TTC549 (cell line): Measurements from ENCODE around the gene CTAGE4.
"Not testable (repeated sequence)": the region's sequence is repeated elsewhere in the genome, so short reads cannot be mapped to it uniquely, and the experiment has no call there.

Experiments used
- FAIRE-seq: peaks from 2 replicates; lab custom pipeline; 2012; peaks lifted over from hg19 to GRCh38; lab: Jason Lieb, UNC

The CTAGE4 gene, protein sequence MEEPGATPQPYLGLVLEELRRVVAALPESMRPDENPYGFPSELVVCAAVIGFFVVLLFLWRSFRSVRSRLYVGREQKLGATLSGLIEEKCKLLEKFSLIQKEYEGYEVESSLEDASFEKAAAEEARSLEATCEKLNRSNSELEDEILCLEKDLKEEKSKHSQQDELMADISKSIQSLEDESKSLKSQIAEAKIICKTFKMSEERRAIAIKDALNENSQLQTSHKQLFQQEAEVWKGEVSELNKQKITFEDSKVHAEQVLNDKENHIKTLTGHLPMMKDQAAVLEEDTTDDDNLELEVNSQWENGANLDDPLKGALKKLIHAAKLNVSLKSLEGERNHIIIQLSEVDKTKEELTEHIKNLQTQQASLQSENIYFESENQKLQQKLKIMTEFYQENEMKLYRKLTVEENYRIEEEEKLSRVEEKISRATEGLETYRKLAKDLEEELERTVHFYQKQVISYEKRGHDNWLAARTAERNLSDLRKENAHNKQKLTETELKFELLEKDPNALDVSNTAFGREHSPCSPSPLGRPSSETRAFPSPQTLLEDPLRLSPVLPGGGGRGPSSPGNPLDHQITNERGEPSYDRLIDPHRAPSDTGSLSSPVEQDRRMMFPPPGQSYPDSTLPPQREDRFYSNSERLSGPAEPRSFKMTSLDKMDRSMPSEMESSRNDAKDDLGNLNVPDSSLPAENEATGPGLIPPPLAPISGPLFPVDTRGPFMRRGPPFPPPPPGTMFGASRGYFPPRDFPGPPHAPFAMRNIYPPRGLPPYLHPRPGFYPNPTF

DNA sequence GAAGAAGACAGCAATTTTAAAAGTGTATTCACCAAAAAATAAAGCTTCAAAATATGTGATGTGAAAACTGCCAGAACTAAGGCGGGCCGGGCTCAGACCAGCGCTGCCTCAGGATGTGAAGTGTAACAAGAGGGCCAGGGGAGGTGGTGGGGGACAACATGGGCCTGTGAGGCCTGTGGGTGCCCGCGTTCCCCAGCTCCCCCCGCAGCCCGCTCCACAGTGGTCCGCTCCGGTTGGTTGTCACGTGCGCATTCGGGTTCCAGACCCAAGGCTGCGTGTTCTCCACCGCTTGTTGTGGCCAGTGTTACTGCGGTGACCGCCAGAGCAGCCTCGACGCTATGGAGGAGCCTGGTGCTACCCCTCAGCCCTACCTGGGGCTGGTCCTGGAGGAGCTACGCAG is at the start of gene CTAGE4:
Gene CTAGE4 (plus strand): TSS at position 301 of the 400 bp plus-strand sequence. CDS start 38 bp downstream, at position 339.
- not testable (repeated sequence) for FAIRE-seq

DNA sequence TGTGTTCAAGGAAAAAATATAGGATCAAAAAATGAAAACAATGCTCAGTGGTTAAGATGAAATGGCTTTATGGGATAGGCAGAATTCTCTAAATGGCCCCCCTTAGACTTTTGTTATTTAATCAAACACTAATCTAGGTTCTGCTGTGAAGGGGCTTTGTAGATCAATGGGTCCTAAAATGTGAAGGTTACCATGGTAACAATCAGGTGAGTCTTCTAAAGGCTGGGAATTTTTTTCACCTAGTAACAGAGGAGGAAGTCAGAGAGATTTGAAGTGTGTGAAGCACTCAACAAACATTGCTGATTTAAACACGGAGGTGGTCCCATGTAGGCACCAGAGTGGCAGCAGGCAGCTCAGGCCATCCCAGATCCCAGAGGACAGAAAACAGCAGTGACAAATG is 49.1 kb upstream of the CTAGE4 start:
- no peak for FAIRE-seq

DNA sequence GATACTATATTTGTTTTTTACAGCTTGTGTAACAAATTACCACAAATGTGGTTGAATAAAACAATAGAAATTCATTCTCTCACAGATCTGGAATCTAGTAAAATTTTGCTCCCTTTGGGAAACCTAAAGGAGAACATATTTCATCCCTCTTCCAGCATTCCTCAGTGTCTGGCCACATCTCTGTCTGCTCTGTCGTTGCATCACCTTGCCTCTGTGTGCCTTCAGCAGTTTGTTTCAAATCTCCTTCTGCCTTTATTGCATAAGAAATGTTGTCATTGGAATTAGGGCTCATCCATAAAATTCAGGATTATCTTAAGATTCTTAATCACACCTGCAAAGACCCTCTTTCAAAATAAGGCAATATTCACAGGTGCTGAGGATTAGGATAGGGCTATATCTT is 45.8 kb upstream of the CTAGE4 start:
- no peak for FAIRE-seq

DNA sequence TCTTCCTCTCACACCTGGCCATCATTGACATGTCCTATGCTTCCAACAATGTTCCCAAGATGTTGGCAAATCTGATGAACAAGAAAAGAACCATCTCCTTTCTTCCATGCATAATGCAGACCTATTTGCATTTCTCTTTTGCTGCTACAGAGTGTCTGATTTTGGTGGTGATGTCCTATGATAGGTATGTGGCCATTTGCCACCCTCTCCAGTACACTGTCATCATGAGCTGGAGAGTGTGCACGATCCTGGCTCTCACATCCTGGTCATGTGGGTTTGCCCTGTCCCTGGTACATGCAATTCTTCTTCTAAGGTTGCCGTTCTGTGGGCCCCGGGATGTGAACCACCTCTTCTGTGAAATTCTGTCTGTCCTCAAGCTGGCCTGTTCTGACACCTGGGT is 41.1 kb upstream of the CTAGE4 start:
- FAIRE-seq, result no peak

DNA sequence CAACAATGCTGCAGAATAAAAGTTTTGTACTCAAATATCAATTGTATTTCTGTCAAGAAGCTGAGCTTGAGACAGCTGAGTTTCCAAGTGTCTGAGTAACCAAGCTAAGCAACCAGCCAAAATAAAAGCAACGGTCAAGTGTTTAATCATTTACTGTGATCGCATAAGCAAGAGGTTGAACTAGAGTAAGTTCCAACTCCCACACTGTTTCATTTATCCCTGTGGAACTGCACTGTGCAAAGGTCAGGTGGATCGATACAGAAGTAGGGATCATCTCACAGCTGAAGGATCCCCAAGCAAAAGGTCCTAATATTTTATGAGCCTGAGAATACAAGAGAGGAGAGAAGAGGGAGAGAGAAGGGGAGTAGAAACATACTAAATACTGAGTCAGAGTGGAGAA is 38.8 kb upstream of the CTAGE4 start:
- no peak for FAIRE-seq

DNA sequence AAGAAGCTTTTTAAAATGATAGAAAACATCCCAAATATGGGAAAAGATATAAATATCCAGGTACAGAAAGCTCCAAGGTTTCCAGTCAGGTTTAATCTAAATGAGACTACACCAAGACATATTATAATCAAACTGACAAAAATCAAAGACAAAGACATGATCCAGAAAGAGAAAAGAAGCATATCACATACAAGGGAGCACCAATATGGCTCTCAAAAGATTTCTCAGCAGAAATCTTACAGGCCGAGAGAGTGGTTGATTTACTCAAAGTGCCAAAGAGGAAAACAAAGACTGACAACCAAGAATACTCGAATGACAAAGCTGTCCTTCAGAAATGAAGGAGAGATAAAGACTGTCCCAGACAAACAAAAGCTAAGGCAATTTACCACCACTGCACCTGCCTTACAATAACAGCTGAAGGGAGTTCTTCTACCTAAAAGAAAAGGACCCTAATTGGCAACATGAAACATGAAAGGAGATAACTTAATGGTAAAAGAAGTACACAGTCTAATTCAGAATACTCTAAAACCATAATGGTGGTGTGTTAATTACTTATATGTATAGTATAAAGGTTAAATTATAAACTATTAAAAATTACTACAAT is 34.9 kb upstream of the CTAGE4 start:
- no peak for FAIRE-seq

DNA sequence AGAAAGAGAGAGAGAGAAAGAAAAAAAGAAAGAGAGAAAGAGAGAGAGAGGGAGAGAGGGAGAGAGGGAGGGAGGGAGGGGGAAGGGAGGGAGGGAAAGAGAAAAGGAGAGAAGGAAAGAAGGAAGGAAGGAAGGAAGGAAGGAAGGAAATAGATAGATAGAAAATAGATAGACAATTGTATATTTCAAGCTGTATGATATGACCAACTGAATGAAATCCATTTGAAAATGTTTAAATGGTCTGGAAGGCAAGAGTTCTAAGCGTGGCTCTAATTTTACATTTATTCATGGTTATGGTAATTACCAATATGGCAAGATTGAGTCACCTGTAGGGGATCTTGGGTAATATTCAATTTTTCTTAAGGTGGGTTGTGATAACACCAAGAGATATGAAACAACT is 24.4 kb upstream of the CTAGE4 start:
- FAIRE-seq, result no peak

DNA sequence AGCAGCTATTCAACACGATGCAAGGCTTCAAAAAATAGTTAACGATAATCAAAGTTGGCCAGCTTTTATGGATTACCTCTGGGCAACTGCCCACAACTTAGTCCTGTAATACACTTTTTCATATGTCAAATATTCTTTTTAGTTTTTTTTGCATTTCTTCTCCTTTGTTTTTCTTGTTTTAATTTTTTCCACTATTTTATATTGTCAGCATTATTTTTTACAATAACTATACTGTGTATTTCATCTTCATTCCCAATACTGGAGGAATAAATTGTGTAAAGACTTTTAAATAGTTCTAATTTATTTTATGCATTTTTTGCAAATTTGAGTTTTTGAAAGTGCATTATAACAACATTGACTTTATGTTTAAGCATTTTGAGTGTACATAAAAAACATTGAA is 18.5 kb upstream of the CTAGE4 start:
- FAIRE-seq, result no peak

DNA sequence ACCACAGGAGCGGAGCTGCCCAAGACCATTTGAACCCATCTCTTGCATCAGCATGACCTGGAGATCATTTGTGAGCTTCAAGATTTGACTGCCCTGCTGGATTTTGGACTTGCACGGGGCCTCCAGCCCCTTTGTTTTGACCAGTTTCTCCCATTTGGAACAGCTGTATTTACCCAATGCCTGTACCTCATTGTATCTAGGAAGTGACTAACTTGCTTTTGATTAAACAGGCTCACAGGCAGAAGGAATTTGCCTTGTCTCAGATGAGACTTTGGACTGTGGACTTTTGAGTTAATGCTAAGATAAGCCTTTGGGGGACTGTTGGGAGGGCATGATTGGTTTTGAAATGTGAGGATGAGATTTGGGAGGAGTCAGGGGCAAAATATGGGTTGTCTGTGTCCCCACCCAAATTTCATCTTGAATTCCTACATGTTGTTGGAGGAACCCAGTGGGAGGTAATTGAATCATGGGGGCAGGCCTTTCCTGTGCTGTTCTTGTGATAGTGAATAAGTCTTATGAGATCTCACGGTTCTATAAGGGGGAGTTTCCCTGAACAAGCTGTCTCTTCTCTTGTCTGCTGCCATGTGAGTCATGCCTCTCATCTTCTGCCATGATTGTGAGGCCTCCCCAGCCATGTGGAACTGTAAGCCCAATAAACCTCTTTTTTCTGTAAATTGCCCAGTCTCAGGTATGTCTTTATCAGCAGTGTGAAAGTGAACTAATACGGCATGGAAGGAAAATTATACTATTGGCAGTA is 11.5 kb upstream of the CTAGE4 start:
- FAIRE-seq, result not testable (repeated sequence)

DNA sequence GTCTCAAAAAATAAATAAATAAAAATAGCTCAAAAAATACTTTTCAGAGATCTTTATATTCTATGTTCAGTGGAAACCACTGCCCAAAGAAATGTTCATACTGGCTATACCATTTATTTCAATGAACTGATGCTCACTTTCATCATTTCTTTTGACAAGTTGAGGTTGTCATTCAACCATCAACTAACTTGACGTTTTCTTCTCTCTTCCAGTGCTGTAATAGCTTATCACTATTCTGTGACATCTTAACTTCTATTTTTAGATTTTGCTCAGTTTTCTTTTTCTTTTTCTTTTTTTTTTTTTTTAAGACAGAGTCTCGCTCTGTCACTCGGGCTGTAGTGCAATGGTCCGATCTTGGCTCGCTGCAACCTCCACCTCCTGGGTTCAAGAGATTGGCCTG is 8.7 kb upstream of the CTAGE4 start:
- FAIRE-seq, result no peak

DNA sequence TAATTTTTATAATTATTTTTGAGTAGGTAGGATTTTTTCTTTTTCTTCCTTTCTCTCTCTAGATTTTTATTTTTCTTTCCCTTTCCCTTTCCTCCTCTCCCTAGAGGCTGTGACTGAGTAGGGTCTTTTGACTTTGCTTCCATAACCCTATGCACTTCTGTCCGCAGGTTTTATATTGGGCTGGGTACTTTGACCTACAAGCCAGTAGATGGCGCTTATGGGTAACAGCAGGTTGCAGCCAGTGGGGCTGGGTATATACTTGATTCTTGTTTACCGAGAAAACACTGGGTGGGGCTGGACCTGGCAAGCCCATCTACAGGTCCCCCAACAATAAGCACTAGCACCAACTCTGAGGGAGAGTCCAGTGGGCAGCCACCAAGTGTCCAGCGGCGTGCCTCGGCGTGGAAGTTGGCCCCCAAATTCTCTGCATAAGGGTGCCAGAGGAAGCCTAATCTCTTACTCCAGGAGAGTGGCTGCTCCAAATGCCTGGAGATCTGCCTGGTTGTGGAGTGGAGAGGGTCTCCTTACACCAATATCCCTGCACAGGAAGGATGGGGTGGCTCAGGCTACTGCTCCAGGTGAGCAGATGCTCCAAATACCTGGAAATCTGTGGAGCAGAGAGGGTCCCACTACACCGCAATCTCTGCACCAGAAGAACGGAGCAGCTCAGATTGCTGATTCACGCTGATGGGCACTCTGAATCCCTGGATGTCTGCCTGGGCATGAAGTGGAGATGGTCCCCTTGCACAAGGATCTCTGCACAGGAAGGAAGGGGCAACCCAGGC is 4.7 kb upstream of the CTAGE4 start:
- not testable (repeated sequence) for FAIRE-seq

DNA sequence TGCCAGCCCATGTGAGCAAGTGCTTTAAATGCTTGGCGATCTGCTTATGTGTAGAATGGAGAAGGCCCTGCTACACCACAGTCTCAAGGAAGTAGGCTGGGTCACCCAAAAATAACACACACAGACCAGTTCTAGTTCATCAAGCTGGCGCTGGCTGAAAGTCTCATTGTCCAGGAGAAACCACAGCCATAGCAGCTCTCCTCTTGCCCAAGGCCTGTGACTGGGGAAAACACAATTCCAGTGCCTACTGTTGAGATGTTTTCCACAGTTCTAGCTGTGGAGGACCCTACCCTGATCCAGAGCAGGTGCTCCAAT is 4.1 kb upstream of the CTAGE4 start:
- not testable (repeated sequence) for FAIRE-seq

DNA sequence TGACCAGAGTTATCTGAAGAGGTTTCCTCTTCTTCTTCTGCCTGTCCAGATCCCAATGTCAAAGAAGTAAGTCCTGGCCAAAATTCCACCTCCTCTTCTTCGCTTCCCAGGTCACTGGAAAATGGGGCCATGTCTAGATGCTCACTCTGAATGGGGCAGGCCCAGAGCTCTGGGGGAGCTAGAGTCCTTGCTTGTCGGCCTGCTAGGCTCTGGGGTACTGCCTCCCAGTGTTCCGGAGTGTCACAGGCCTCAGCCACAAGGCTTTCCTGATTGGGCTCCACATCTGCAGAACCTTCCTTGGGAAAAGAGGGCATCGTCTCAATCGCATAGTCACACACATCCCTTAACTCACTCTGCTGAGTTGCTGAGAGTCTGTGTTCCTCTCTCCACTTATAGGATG is 4.6 kb downstream of the CTAGE4 start:
- not testable (repeated sequence) for FAIRE-seq

DNA sequence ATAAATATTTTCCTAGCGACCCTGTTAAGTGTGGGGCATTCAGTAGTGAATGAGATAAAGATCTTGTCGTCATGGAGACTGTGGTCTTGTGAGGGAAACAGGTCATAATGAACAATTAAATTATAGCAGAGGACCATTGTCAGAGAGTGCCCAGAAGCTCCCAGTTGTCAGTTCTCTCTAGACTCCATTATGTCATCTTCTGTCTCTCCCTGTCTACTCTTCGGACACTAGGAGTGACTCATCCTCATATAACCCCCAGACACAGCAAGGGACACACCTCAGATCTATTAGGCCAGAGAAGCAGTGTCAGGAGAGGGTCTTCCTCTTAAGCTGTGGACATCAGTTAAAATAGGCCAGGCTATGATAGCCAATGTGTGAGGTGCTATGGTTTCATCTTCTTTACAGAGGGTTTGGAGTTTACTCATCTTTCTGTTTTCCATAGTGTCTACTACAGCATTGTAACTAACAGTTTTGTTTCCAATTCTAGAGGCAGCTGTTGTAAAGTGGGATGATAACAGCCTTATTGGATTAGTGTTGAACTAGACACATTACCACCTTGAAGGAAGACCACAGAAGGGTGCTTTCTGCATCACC is 5.4 kb downstream of the CTAGE4 start:
- FAIRE-seq, result not testable (repeated sequence)

DNA sequence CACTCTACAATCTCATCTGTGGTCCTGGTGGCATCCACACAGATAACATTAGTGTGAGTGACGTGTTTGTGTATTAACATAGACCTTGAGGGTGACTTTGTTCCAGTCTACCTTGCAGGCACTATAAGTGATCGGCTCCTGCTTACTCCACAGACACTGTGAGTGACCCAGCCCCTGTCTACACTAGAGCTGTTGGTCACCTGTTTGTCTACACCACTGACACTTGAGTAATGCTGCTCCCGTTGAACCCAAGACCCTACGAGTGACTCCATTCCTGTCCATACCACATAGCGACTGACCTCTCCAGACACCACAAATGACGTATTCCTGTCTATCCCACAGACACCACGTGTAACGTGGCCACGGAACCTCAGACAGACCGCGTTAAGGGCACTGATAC is 10.5 kb downstream of the CTAGE4 start:
- not testable (repeated sequence) for FAIRE-seq

DNA sequence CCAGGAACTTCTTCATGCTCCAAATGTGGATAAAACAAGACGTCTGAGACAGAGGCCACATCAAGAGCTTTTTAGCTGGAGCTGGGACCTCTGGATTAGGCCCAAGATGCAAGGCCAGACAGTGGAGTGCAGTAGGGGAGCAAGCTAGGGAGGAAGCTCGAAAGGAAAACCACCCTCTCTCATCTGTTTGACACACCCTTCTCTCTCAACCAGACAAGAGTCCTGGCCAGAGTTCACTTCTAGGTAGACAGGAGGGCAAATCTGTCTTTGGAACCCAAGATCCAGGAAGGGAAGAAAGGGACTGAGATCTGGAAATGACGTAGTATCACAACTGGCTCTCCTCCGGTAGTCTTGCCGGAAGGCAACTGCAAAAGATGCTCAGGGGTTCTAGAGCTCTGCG is 11.2 kb downstream of the CTAGE4 start:
- FAIRE-seq, result not testable (repeated sequence)

DNA sequence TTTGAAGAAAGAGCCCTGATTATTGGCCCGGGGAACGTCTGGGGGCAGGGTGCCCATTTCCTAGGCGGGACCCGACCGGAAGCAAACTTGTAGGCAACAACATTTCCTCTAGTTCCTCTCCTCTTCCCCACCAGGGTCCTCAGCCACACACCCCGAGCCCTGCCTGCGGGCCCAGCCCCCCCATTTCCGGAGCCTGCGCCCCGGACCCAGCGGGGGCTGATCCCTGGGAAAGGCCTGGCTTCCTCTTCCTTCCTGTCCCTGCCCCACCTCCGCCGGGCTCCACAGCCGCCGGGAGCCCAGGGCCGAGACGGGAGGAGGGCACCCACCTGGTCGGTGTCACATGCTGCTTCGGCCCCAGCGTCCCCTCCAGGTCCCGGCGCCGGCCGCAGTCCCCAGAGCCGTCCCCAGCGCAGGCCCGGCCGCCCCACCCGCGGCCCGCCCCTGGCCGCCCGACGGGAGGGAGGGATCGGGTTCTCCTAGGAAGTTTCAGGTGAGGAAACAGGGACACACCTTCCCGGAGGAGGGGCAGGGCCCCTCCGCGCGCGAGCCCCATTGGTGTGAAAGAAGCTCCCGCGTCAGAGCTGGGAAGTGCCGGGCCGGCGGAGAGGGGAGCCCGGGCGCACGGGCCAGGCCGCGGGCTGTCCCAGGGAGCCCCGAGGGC is 12.1 kb downstream of the CTAGE4 start, which contains the start of gene ARHGEF35:
Gene ARHGEF35 (minus strand): TSS at position 622 of the 661 bp plus-strand sequence. CDS start 7,450 bp downstream, outside the sequence.
- not testable (repeated sequence) for FAIRE-seq

DNA sequence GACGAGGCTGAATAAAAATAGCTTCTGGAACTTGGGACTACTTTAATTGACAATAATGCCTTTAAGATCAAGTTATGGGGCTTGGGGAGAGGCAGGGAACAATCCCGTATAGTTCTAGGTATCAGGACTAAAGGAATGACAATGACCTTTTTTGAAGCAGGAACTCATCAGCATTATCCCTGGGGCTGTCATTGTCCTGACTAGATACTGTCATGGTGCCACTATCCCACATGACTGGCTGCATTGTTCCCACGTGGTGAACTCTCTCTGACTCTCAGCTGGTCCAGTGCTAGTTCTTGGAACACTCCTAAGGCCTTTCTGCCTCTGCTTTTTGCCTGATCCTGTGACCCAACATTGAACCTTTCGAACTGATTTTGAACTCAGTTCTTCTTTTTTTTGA is 15.7 kb downstream of the CTAGE4 start:
- FAIRE-seq, result not testable (repeated sequence)

DNA sequence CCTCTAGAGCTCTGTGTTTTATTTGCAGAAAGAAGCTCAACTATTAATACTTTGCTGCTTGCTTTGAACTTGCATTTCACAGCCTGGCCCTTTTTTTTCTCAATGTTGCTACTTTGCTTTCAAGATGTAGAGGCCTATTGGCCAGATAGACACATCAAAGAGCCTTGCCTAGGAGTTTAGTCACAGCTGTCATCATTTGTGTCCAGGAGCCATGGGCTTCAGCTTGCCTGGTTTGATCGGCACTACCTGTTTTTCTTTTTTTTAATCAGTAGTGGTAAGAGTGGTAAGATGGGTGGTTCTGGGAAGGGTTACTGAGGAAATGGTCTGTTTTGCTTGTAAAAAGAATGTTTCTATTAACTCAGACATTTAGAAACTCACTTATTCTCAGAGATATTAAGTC is 18.7 kb downstream of the CTAGE4 start:
- not testable (repeated sequence) for FAIRE-seq

DNA sequence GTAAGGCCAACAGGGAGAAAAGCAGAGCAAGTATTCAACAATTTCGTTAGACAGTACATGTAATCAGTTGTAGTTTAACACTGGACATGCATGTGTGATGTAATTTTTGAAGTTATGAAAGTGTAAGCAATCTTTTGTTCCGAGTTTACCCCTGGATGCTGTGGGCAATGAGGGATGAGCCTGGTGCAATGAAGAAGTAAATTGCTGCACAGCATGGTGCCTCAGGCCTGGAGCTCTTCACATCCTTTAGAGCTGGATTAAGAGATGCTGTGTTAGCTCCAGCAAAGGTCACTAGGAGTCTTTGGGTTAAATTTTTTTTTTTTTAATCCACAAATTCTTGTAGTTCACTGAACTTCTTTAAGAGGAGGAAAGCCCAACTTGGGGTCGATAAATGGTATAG is 19.8 kb downstream of the CTAGE4 start:
- not testable (repeated sequence) for FAIRE-seq
